OCI-LY1 (cell line): ENCODE data around the gene TMEM181.

Experiments
- H2AFZ ChIP-seq: fragments of 200-600 bp; sonication (generic), shearing (Covaris generic); 2 replicates; pipeline ENCODE4 v1.6.0; 2014; ENCODE audit warnings: antibody characterized with exemption, mild to moderate bottlenecking, low read length
- H3F3A ChIP-seq: fragments of 200-600 bp; sonication (generic), shearing (Covaris generic); 2 replicates; pipeline ENCODE4 v1.6.0; 2014; ENCODE audit warnings: mild to moderate bottlenecking, antibody characterized with exemption, low read length, moderate library complexity; ENCODE audit not compliant: insufficient read depth
- H3K27ac ChIP-seq: fragments of 200-600 bp; sonication (generic); 2 replicates; pipeline ENCODE4 v1.5.1; 2014; ENCODE audit warnings: low read length, mixed run types, mild to moderate bottlenecking, low read depth; ENCODE audit not compliant: poor library complexity, severe bottlenecking
- H3K27me3 ChIP-seq: fragments of 200-600 bp; sonication (generic); 2 replicates; pipeline ENCODE4 v1.6.0; 2014; ENCODE audit warnings: antibody characterized with exemption, mild to moderate bottlenecking, low read length, moderate library complexity; ENCODE audit not compliant: insufficient read depth
- H3K36me3 ChIP-seq: fragments of 200-600 bp; sonication (generic); 2 replicates; pipeline ENCODE4 v1.6.1; 2014; ENCODE audit warnings: mild to moderate bottlenecking, antibody characterized with exemption, low read length, moderate library complexity, mixed read lengths; ENCODE audit not compliant: insufficient read depth
- H3K4me1 ChIP-seq: fragments of 200-600 bp; sonication (generic); 2 replicates; pipeline ENCODE4 v1.5.1; 2014; ENCODE audit warnings: mild to moderate bottlenecking, low read length, moderate library complexity; ENCODE audit not compliant: insufficient read depth, severe bottlenecking
- H3K4me2 ChIP-seq: fragments of 200-600 bp; sonication (generic), shearing (Covaris generic); 2 replicates; pipeline ENCODE4 v1.6.1; 2014; ENCODE audit warnings: low read length
- H3K4me3 ChIP-seq: fragments of 200-600 bp; sonication (generic); 2 replicates; pipeline ENCODE4 v1.5.1; 2014; ENCODE audit warnings: low read length, low read depth, mild to moderate bottlenecking, mixed read lengths; ENCODE audit not compliant: poor library complexity, severe bottlenecking
- H3K79me2 ChIP-seq: fragments of 200-600 bp; shearing (Covaris generic); 2 replicates; pipeline ENCODE4 v1.6.1; 2016; ENCODE audit warnings: mixed run types, low read length, mixed read lengths; ENCODE audit not compliant: insufficient read depth
- H3K9ac ChIP-seq: fragments of 200-600 bp; sonication (generic), shearing (Covaris generic); 2 replicates; pipeline ENCODE4 v1.6.1; 2014; ENCODE audit warnings: mild to moderate bottlenecking, low read length, mixed read lengths
- H3K9me2 ChIP-seq: fragments of 200-600 bp; sonication (generic), shearing (Covaris generic); 2 replicates; pipeline ENCODE4 v1.6.1; 2014; ENCODE audit warnings: low read depth, mild to moderate bottlenecking, low read length, mixed read lengths
- H3K9me3 ChIP-seq: fragments of 200-600 bp; shearing (Covaris generic); 2 replicates; pipeline ENCODE4 v1.6.1; 2014; ENCODE audit warnings: low read length, mixed read lengths
- H4K20me1 ChIP-seq: fragments of 200-600 bp; sonication (generic), shearing (Covaris generic); 2 replicates; pipeline ENCODE4 v1.6.0; 2016; ENCODE audit warnings: mild to moderate bottlenecking, low read length; ENCODE audit not compliant: insufficient read depth
- CTCF ChIP-seq: fragments of 200-600 bp; sonication (generic), shearing (Covaris generic); IDR thresholded peaks from 2 replicates; pipeline ENCODE4 v1.5.1; 2017; ENCODE audit warnings: mild to moderate bottlenecking, antibody characterized with exemption, low read length, moderate library complexity, mixed read lengths
- EZH2 ChIP-seq: fragments of 200-600 bp; sonication (generic), shearing (Covaris generic); IDR thresholded peaks from 2 replicates; pipeline ENCODE4 v1.8.0; 2017; ENCODE audit warnings: borderline replicate concordance, mixed run types, mild to moderate bottlenecking, antibody characterized with exemption, low read length, moderate library complexity, mixed read lengths

Gene TMEM181

GRCh38 chr6:158634695-158635426, 75.0 kb downstream of the TMEM181 start:
- no peak for TF ChIP-seq EZH2
- Histone ChIP-seq H3K9ac (no peak overlapping the region), H4K20me1 (no peaks in the 10 kb centered on the region), H3F3A (no peaks in the 10 kb centered on the region), H3K9me2 (no peaks in the 10 kb centered on the region), H3K4me1 (no peaks in the 10 kb centered on the region), H3K27me3 (no peaks in the 10 kb centered on the region), H3K9me3 (no peaks in the 10 kb centered on the region), H3K27ac (no peak overlapping the region), H3K4me2 (no peak overlapping the region), H3K4me3 (no peak overlapping the region), H3K36me3 (peaks cover 55% of the 10 kb centered on the region), H2AFZ (no peak overlapping the region), H3K79me2 (no peaks in the 10 kb centered on the region)

- H3K4me3 ChIP-seq: no peak overlapping the region
- H2AFZ ChIP-seq: no peak overlapping the region
- no peaks in the 10 kb centered on the region for H3F3A ChIP-seq
- H3K36me3 ChIP-seq: peaks cover 50% of the 10 kb centered on the region
- H4K20me1 ChIP-seq: no peaks in the 10 kb centered on the region
- H3K27ac ChIP-seq: no peak overlapping the region
- TF ChIP-seq EZH2 (no peak), CTCF (no peak)
- no peak overlapping the region for H3K4me2 ChIP-seq
- H3K9me3 ChIP-seq: no peaks in the 10 kb centered on the region
- H3K27me3 ChIP-seq: no peaks in the 10 kb centered on the region
- no peaks in the 10 kb centered on the region for H3K9me2 ChIP-seq
- H3K79me2 ChIP-seq: no peaks in the 10 kb centered on the region
- no peak overlapping the region for H3K9ac ChIP-seq
- no peaks in the 10 kb centered on the region for H3K4me1 ChIP-seq
Observed at GRCh38 chr6:158635427-158636073, 75.7 kb downstream of the TMEM181 start.

- Histone ChIP-seq H3K9ac (no peak overlapping the region), H3K36me3 (peaks cover 46% of the 10 kb centered on the region), H3K4me1 (no peaks in the 10 kb centered on the region), H3K27ac (no peak overlapping the region), H3K4me2 (no peak overlapping the region), H4K20me1 (no peaks in the 10 kb centered on the region), H3K9me3 (no peaks in the 10 kb centered on the region), H2AFZ (no peak overlapping the region), H3K79me2 (no peaks in the 10 kb centered on the region), H3F3A (no peaks in the 10 kb centered on the region), H3K9me2 (no peaks in the 10 kb centered on the region), H3K27me3 (no peaks in the 10 kb centered on the region), H3K4me3 (no peak overlapping the region)
- TF ChIP-seq EZH2 (no peak), CTCF (no peak)
Observed at GRCh38 chr6:158636778-158637177, 76.9 kb downstream of the TMEM181 start.
